HCT116 (cell line): Measurements from ENCODE around the gene NDUFV3. TPM values are rescaled to one million over a fixed set of nuclear protein-coding genes. Genes with fewer than 3 reads are reported as not detected.

Experiments
- ATAC-seq: fragments of 200-7000 bp; cut with Tn5 transposase; 2 replicates; pipeline ENCODE4 v1.9.1; 2020; ENCODE audit warnings: mild to moderate bottlenecking, moderate library complexity
- BruUV-seq: library from RNA; stranded (reverse); fragments of 400-500 nt; replicated peaks from 2 replicates; lab custom pipeline; 2021; lab: Mats Ljungman, UMichigan
- CTCF ChIA-PET: fragments of 300-600 bp; sonication (Branson Sonifier 250); formaldehyde crosslinking; loops from one replicate; lab custom pipeline; 2021; ENCODE audit warnings: antibody characterized with exemption; lab: Charles Lee
- POLR2A ChIA-PET: fragments of 300-600, 350-600 bp; sonication (Branson Sonifier 250); formaldehyde crosslinking; loops from one replicate; lab custom pipeline; 2021; ENCODE audit warnings: antibody characterized with exemption; lab: Charles Lee
- RAD21 ChIA-PET, 2 experiments: fragments of 300-600 bp; sonication (Branson Sonifier 250); formaldehyde crosslinking; loops; one replicate each; lab custom pipeline; 2023; ENCODE audit warnings: low total read pairs in 2 of 2; ENCODE audit not compliant: uncharacterized antibody in 2 of 2, unreplicated experiment in 2 of 2, low non-redundant PET in 1 of 2; lab: Charles Lee
- DNase-seq: peaks from one replicate; pipeline ENCODE4 v3.0.0-alpha.2; 2010; ENCODE audit warnings: low read depth, low spot score
- H2AFZ ChIP-seq: fragments of 200-600 bp; shearing (Covaris generic), sonication (generic); 2 replicates; pipeline ENCODE4 v1.6.1; 2017; ENCODE audit warnings: low read depth, mixed run types, mixed read lengths, antibody characterized with exemption, low read length; ENCODE audit not compliant: poor library complexity, severe bottlenecking
- H3K27ac ChIP-seq: 2 replicates; pipeline ENCODE4 v1.5.1; 2012; ENCODE audit warnings: low read depth, low read length
- H3K27me3 ChIP-seq: fragments of 200-600 bp; sonication (generic); 2 replicates; pipeline ENCODE4 v1.6.1; 2016; ENCODE audit warnings: mixed run types, low read length, mixed read lengths; ENCODE audit not compliant: insufficient read depth
- H3K36me3 ChIP-seq, 2 experiments: fragments of 200-500 bp in 1 of 2; fragments of 200-600 bp in 1 of 2; sonication (Bioruptor generic) in 1 of 2; sonication (generic) in 1 of 2; 2 replicates each; pipeline versions ENCODE4 v1.5.1 to v1.6.1; 2014 to 2016; ENCODE audit warnings: low read length in 2 of 2, inconsistent platforms in 1 of 2, mixed read lengths in 1 of 2, mixed run types in 1 of 2; ENCODE audit not compliant: insufficient read depth in 2 of 2, control insufficient read depth in 1 of 2
- H3K4me1 ChIP-seq, 2 experiments: fragments of 200-600 bp in 1 of 2; sonication (generic) in 1 of 2; 2 replicates each; pipeline versions ENCODE4 v1.5.1 to v1.6.1; 2012 to 2017; ENCODE audit warnings: low read length in 2 of 2, inconsistent platforms in 1 of 2, mild to moderate bottlenecking in 1 of 2, mixed read lengths in 1 of 2, mixed run types in 1 of 2, moderate library complexity in 1 of 2; ENCODE audit not compliant: insufficient read depth in 2 of 2, control insufficient read depth in 1 of 2
- H3K4me2 ChIP-seq: fragments of 200-600 bp; sonication (generic); 2 replicates; pipeline ENCODE4 v1.6.1; 2017; ENCODE audit warnings: mixed run types, low read length, mixed read lengths
- H3K4me3 ChIP-seq, 2 experiments: fragments of 200-600 bp in 1 of 2; sonication (generic) in 1 of 2; replicated peaks in 1 of 2; 2 replicates each; pipeline ENCODE4 v1.5.1; 2011 to 2016; ENCODE audit warnings: low read length in 2 of 2, control low read depth in 1 of 2, low read depth in 1 of 2, mild to moderate bottlenecking in 1 of 2, mixed read lengths in 1 of 2, mixed run types in 1 of 2
- H3K79me2 ChIP-seq: fragments of 200-600 bp; sonication (generic); 2 replicates; pipeline ENCODE4 v1.6.1; 2017; ENCODE audit warnings: mild to moderate bottlenecking, mixed run types, low read length, moderate library complexity, mixed read lengths; ENCODE audit not compliant: insufficient read depth
- H3K9ac ChIP-seq: fragments of 200-600 bp; sonication (generic); 2 replicates; pipeline ENCODE4 v1.6.1; 2016; ENCODE audit warnings: low read length, mixed read lengths
- H3K9me2 ChIP-seq: fragments of 200-600 bp; sonication (generic), shearing (Covaris generic); 2 replicates; pipeline ENCODE4 v1.6.1; 2017; ENCODE audit warnings: mixed run types, mild to moderate bottlenecking, moderate library complexity; ENCODE audit not compliant: insufficient read depth
- H3K9me3 ChIP-seq, 2 experiments: fragments of 200-500 bp in 1 of 2; fragments of 200-600 bp in 1 of 2; sonication (Bioruptor generic) in 1 of 2; sonication (generic) in 1 of 2; 2 replicates each; pipeline ENCODE4 v1.6.1; 2014 to 2017; ENCODE audit warnings: low read length in 2 of 2, mixed read lengths in 2 of 2, inconsistent platforms in 1 of 2, low read depth in 1 of 2, mild to moderate bottlenecking in 1 of 2, mixed run types in 1 of 2, moderate library complexity in 1 of 2; ENCODE audit not compliant: control insufficient read depth in 1 of 2, insufficient read depth in 1 of 2
- H4K20me1 ChIP-seq: fragments of 200-600 bp; sonication (generic), shearing (Covaris generic); 2 replicates; pipeline ENCODE4 v1.6.1; 2017; ENCODE audit warnings: mixed run types, mild to moderate bottlenecking, moderate library complexity; ENCODE audit not compliant: insufficient read depth
- CEBPB ChIP-seq: IDR thresholded peaks from 2 replicates; pipeline ENCODE4 v1.6.1; 2012; ENCODE audit warnings: low read depth
- CTCF ChIP-seq, 3 experiments: fragments of 200-600 bp in 1 of 3; sonication (generic) in 1 of 3; IDR thresholded peaks in 2 of 3; conservative IDR thresholded peaks in 1 of 3; 2 replicates each; pipeline ENCODE4 v1.5.1; 2012 to 2017; ENCODE audit warnings: low read depth in 2 of 3, low read length in 2 of 3, antibody characterized with exemption in 1 of 3, borderline replicate concordance in 1 of 3, control low read depth in 1 of 3, mild to moderate bottlenecking in 1 of 3, mixed read lengths in 1 of 3, mixed run types in 1 of 3, moderate library complexity in 1 of 3; ENCODE audit not compliant: insufficient read depth in 1 of 3
- EGR1 ChIP-seq: IDR thresholded peaks from 2 replicates; pipeline ENCODE4 v1.6.1; 2012; ENCODE audit warnings: low read depth
- ELF1 ChIP-seq: IDR thresholded peaks from 2 replicates; pipeline ENCODE4 v1.6.1; 2012; ENCODE audit warnings: low read depth, borderline replicate concordance
- EZH2 ChIP-seq: fragments of 200-600 bp; sonication (generic); IDR thresholded peaks from 2 replicates; pipeline ENCODE4 v1.6.1; 2017; ENCODE audit warnings: antibody characterized with exemption, mixed run types
- EZH2phosphoT487 ChIP-seq: fragments of 200-600 bp; IDR thresholded peaks from 2 replicates; pipeline ENCODE4 v1.6.1; 2018; ENCODE audit warnings: antibody characterized with exemption, borderline replicate concordance
- JUND ChIP-seq: IDR thresholded peaks from 2 replicates; pipeline ENCODE4 v1.6.1; 2012
- MAX ChIP-seq: IDR thresholded peaks from 2 replicates; pipeline ENCODE4 v1.6.1; 2012
- POLR2AphosphoS5 ChIP-seq: IDR thresholded peaks from 2 replicates; pipeline ENCODE4 v1.6.1; 2011; ENCODE audit warnings: mild to moderate bottlenecking, low read depth, low read length, moderate library complexity
- SP1 ChIP-seq: IDR thresholded peaks from 2 replicates; pipeline ENCODE4 v1.6.1; 2012; ENCODE audit warnings: low read depth
- SRF ChIP-seq: IDR thresholded peaks from 2 replicates; pipeline ENCODE4 v1.6.1; 2012; ENCODE audit warnings: low read depth
- YY1 ChIP-seq: IDR thresholded peaks from 2 replicates; pipeline ENCODE4 v1.6.1; 2011; ENCODE audit warnings: low read length, low read depth, moderate library complexity, mild to moderate bottlenecking; ENCODE audit not compliant: insufficient replicate concordance; ENCODE audit errors: extremely low read depth
- ZBTB33 ChIP-seq: IDR thresholded peaks from 2 replicates; pipeline ENCODE4 v1.6.1; 2011; ENCODE audit warnings: mild to moderate bottlenecking, low read length, moderate library complexity; ENCODE audit not compliant: insufficient replicate concordance; ENCODE audit errors: extremely low read depth
- ZFX ChIP-seq: fragments of 450-650 bp; IDR thresholded peaks from 2 replicates; pipeline ENCODE4 v1.6.1; 2017
- ZNF274 ChIP-seq: fragments of 200-500 bp; sonication (Bioruptor generic); IDR thresholded peaks from 2 replicates; pipeline ENCODE4 v1.6.1; 2014; ENCODE audit warnings: mild to moderate bottlenecking, low read depth, low read length, inconsistent platforms
- intact Hi-C: fragments of 100-400 bp; cut with micrococcal nuclease; formaldehyde crosslinking; loops from 2 replicates; pipeline ENCODE4 v1.10.0; 2022
- total RNA-seq: library from RNA; stranded (reverse); gene quantifications from one replicate; pipeline ENCODE4 v1.2.1, GENCODE V29; 2021; ENCODE audit not compliant: unreplicated experiment

The NDUFV3 gene
- total RNA-seq, 1 experiment from 2014 or later = 35.2 TPM

GRCh38 chr21:42845296-42845965 is 47.7 kb upstream of the NDUFV3 start:
- no peak for DNase-seq
- intact Hi-C loops = no loop called here
- ChIA-PET POLR2A (no interaction called here), CTCF (no interaction called here), RAD21 (no interaction called here)
- Histone ChIP-seq H3K27me3 (no peaks in the 10 kb centered on the region), H3K36me3 (peaks cover 32 to 74% of the 10 kb centered on the region in 2 experiments), H3K9me3 (no peaks in the 10 kb centered on the region), H3K79me2 (peaks cover 77% of the 10 kb centered on the region), H3K4me2 (no peak overlapping the region), H3K4me1 (no peaks in the 10 kb centered on the region), H2AFZ (no peak overlapping the region), H4K20me1 (peaks cover 15% of the 10 kb centered on the region; the same call in 1 of the 2 replicates), H3K27ac (no peak overlapping the region), H3K4me3 (no peak overlapping the region), H3K9me2 (no peaks in the 10 kb centered on the region), H3K9ac (no peak overlapping the region)
- ATAC-seq = no peak
- BruUV-seq = TSS peak; percentile 5
- TF ChIP-seq CEBPB (no peak), SP1 (no peak), ZBTB33 (no peak), ELF1 (no peak), EZH2phosphoT487 (no peak), YY1 (no peak), EZH2 (no peak), JUND (no peak), MAX (no peak), ZFX (no peak), SRF (no peak), CTCF (IDR thresholded peaks at IDR 0.05 in 2 of 3, conservative IDR thresholded peaks at IDR 0.05 in 1 of 3; ENCODE audit: borderline replicate concordance in 1 of 3, insufficient read depth in 1 of 3, low read depth in 2 of 3, low read length in 2 of 3) (no peak), POLR2AphosphoS5 (no peak), EGR1 (no peak), ZNF274 (no peak)
